Thoracic aorta (tissue), 2 donors: ENCODE measurements around the gene SNTG2. TPM values are rescaled to one million over a fixed set of nuclear protein-coding genes. Genes with fewer than 3 reads are reported as not detected.

ENCODE experiments used
- ATAC-seq: fragments of 150-250 bp; one replicate; pipeline ENCODE4 v1.8.0; 2017; ENCODE audit warnings: low read depth; ENCODE audit not compliant: insufficient number of reproducible peaks, low FRiP score
- DNase-seq: peaks from one replicate; pipeline ENCODE4 v3.0.0-alpha.2; 2020; ENCODE audit warnings: low spot score
- H3K27ac ChIP-seq, 2 donors: fragments of 200-600 bp; sonication (generic); 1 replicate in 1 of 2; 2 replicates in 1 of 2; pipeline ENCODE4 v1.5.1; 2016; ENCODE audit warnings: mild to moderate bottlenecking in 2 of 2, moderate library complexity in 2 of 2
- H3K27me3 ChIP-seq: fragments of 200-600 bp; sonication (generic); replicated peaks from 2 replicates; pipeline ENCODE4 v1.6.0; 2016; ENCODE audit warnings: mild to moderate bottlenecking; ENCODE audit not compliant: insufficient read depth
- H3K36me3 ChIP-seq: fragments of 200-600 bp; sonication (generic); one replicate; pipeline ENCODE4 v1.5.1; 2016
- H3K4me1 ChIP-seq, 2 donors: fragments of 200-600 bp; sonication (generic); 1 replicate in 1 of 2; 2 replicates in 1 of 2; pipeline versions ENCODE4 v1.5.1 to v1.6.0; 2016; ENCODE audit warnings: low read depth in 2 of 2, mild to moderate bottlenecking in 1 of 2; ENCODE audit not compliant: control insufficient read depth in 1 of 2
- H3K4me3 ChIP-seq: fragments of 200-600 bp; sonication (generic); 2 replicates; pipeline ENCODE4 v1.5.1; 2016; ENCODE audit warnings: mild to moderate bottlenecking
- H3K9me3 ChIP-seq: fragments of 200-600 bp; sonication (generic); 2 replicates; pipeline ENCODE4 v1.5.1; 2016
- CTCF ChIP-seq: fragments of 200-600 bp; sonication (generic); IDR thresholded peaks from one replicate; pipeline ENCODE4 v1.5.1; 2019; ENCODE audit warnings: antibody characterized with exemption
- total RNA-seq, 2 donors: library from RNA; depleted of rRNA; stranded (reverse); fragments of >200 nt; gene quantifications; one replicate each; pipeline versions ENCODE4 v1.1.0 to v1.2.3, GENCODE V29; 2016

Gene SNTG2
- total RNA-seq, 2 donors from 2014 or later = 8.9 to 18.6 TPM

- Histone ChIP-seq H3K4me3 (no peak overlapping the region), H3K4me1 (no peaks in the 10 kb centered on the region), H3K9me3 (no peaks in the 10 kb centered on the region), H3K27me3 (no peaks in the 10 kb centered on the region), H3K36me3 (no peaks in the 10 kb centered on the region), H3K27ac (no peak overlapping the region)
- DNase-seq (no peak), ATAC-seq (no peak)
- no peak for TF ChIP-seq CTCF
Observed at GRCh38 chr2:1147873-1148612, 197.4 kb downstream of the SNTG2 start.

- H3K36me3 ChIP-seq = no peaks in the 10 kb centered on the region
- H3K9me3 ChIP-seq = no peaks in the 10 kb centered on the region
- no peaks in the 10 kb centered on the region for H3K4me1 ChIP-seq
- no peak for TF ChIP-seq CTCF
- no peak overlapping the region for H3K27ac ChIP-seq
- no peaks in the 10 kb centered on the region for H3K27me3 ChIP-seq
- H3K4me3 ChIP-seq = no peak overlapping the region
- DNase-seq = no peak
- no peak for ATAC-seq
Observed at GRCh38 chr2:1150724-1151511, 200.3 kb downstream of the SNTG2 start.

- DNase-seq (no peak), ATAC-seq (no peak)
- Histone ChIP-seq H3K4me1 (no peaks in the 10 kb centered on the region), H3K4me3 (no peak overlapping the region), H3K27ac (no peak overlapping the region), H3K36me3 (no peaks in the 10 kb centered on the region), H3K27me3 (no peaks in the 10 kb centered on the region), H3K9me3 (no peaks in the 10 kb centered on the region)
- no peak for TF ChIP-seq CTCF
Observed at GRCh38 chr2:1152375-1152774, 201.7 kb downstream of the SNTG2 start.

- Histone ChIP-seq H3K27ac (no peak overlapping the region), H3K4me3 (no peak overlapping the region), H3K36me3 (no peaks in the 10 kb centered on the region), H3K27me3 (no peaks in the 10 kb centered on the region), H3K9me3 (no peaks in the 10 kb centered on the region), H3K4me1 (no peaks in the 10 kb centered on the region)
- TF ChIP-seq CTCF = no peak
- DNase-seq = no peak
- no peak for ATAC-seq
Observed at GRCh38 chr2:1153920-1154319, 203.3 kb downstream of the SNTG2 start.

- no peaks in the 10 kb centered on the region for H3K27me3 ChIP-seq
- H3K9me3 ChIP-seq = no peaks in the 10 kb centered on the region
- H3K27ac ChIP-seq = no peak overlapping the region
- H3K4me3 ChIP-seq = no peak overlapping the region
- H3K36me3 ChIP-seq = no peaks in the 10 kb centered on the region
- no peak for TF ChIP-seq CTCF
- no peak for DNase-seq
- ATAC-seq = no peak
- no peaks in the 10 kb centered on the region for H3K4me1 ChIP-seq
Observed at GRCh38 chr2:1154710-1155594, 204.3 kb downstream of the SNTG2 start.
